NCI-H1092 treated with DMSO at 0.1 percent for 48 hours (cell line): ENCODE measurements around the gene NUP58.
"Not testable (repeated sequence)": the region's sequence is repeated elsewhere in the genome, so short reads cannot be mapped to it uniquely, and the experiment has no call there.

Source experiments
- DNase-seq: peaks from one replicate; lab custom pipeline; 2025; lab: John Stamatoyannopoulos, UW

NUP58 gene

DNA sequence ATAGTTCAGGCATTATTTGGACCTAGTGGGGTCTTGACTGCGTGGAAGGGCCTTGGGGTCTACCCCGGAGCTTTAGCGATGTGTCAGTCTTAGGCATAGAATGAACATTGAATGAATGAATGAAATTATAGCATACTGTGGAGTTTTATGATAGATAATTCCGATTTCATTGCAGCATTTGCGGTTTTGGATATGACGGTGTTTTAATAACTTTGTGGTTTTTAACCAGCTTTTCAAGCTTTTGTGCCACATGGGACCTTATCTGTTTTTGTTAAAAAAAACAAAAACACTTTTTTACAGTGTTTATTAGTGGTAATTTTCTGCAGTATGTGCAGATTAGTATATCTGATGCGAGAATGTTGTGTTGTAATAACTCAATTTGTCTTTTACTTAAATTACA is 696 bp downstream of the NUP58 start:
- DNase-seq, result no peak

DNA sequence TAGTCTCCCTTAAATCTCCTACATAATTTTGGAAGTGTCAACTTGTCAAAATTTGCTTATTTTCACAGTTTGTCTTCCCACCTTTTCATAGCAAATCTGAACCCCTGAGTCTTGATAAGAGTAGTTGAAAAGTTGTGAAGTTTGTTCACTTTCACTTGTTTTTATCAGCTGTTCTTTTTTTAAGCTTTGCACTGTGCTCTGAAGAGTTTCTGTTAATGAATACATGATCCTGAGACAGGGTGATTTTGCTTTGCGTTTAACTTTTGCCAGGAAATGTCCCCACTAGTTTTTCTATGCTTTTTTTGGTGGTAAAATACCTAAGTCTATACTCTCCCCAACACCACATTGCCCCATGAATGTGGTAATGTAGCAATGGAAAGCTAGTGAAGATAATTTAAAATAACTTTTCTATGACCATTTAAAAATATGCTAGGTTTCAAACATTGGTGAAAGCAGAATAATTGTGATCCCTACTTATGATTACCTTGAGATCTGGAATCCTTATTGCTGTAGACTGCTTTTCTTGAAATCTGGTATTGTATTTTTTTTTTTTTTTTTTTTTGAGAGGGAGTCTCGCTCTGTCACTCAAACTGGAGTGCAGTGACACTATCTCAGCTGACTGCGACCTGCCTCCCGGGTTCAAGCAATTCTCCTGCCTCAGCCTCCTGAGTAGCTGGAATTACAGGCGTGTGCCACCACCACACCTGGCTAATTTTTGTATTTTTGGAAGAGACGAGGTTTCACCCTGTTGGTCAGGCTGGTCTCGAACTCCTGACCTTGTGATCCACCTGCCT is 5.4 kb downstream of the NUP58 start:
- no peak for DNase-seq

DNA sequence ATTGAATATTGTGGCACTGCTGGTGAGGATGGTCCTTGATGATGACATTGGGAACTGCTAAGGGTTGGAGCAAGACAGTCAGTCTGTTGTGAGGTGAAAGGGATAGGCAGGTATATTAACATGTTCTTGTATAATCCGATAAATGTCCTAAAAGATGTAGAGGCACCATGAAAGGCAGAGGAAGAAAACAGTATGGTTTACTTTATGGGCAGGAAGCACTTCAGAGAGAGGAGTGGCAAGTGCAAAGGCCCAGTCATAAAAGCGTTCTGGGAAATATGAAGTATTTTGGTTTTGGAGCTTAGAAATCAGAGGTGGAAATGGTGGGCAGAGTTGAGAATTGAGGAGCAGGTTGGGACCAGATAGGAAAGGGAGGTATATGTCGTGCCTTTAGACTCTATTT is 9.5 kb downstream of the NUP58 start:
- no peak for DNase-seq

DNA sequence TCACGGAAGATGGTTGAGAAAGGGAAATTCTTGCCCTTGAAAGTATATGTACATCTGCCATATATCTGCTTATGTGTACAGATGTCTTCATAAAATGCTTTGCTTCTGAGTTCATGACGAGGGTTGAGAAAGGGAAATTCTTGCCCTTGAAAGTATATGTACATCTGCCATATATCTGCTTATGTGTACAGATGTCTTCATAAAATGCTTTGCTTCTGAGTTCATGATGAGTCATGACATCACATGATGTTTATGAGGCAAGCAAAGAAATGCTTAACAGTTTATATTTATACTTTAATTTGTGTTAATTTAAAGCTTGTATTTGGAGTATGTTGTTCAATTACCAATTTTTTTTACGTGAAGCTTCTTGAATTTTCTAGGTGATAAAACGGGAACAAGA is 17.5 kb downstream of the NUP58 start:
- DNase-seq, result not testable (repeated sequence)

DNA sequence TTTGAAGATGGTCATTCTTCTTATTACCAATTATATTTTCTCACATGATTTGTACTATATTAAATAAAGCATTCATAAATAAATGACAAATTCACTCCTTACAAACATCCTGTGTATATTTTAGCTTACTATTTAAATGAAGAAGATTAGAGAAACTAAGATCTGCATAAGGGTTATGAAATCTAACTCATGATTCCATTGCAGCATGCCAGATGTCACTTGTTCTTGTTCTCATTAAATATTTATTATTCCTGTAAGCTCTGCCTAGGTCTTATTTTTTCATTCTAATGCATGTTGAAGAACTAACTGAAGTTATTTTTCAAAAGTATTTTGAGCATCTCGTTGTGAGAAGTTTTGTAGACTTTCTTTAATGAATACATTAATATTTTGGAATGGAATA is 18.3 kb downstream of the NUP58 start:
- no peak for DNase-seq

DNA sequence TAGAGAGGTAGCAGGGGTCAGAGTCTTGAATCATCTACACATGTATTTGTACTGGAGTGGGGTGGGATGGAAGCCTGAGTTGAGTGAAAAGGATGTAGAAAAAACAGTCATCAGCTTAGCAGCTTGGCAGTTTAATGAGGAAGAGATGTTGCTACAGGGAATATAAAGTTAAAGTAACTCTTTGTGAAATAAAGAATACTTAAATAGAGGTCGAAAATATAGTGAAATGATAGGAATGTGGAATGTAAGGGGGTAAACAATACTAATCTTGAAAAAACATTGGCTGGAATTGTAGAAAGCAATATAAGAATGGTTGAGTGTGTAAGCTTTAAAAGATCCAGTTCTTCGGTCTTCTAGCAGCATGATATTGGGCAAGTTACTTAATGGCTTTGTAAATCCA is 22.7 kb downstream of the NUP58 start:
- no peak for DNase-seq

DNA sequence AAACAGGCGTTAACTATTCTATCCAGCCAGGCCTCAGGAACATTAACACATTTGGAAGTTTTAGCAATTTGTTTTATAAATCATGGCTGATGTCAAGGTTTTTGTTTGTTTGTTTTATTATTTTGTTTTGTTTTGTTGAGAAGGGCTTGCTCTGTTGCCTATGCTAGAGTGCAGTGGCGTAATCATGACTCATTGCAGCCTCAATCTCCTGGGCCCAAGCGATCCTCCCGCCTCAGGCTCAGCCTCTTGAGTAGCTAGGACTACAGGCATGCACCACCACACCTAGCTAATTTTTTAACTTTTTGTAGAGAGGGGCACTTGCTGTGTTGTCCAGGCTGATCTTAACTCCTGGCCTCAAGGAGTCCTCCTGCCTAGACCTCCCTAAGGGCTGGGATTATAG is 28.3 kb downstream of the NUP58 start:
- no peak for DNase-seq

DNA sequence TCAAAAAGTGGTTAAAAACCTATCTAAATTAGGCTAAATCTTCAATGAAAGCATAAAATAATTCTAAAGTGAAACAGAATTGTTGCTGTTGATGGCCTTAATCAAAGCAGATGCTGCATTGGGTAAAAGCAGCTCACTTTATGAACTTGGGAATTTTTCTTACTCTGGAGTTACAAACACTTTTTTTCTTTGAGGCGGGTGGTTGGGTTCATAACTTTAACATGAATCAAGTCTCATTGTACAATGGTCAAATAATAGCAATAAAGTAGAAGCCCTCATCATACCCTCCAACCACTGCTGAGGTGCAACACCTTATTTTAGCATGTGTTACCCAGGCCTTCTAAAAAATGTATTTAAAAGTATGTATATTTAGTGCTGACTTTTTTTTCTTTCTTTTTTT is 29.1 kb downstream of the NUP58 start:
- DNase-seq, result no peak

DNA sequence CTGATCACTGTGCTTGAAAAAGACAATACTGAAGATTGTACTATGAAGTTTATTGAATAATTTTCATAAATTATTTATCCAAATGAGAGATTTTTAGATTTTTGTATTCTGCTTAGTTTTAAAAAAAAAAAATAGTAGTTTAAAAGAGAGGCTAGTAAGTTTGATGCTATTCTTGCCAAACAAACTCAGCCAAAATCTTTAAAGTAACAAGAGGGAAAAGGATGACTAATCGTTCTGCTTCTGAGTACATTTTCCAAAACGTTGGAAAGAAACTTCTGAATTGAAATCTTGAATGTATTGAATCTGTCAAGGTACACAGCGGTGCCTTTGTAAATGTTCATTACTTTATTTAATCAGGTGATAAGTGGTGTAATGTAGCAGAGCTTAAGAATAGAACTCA is 34.4 kb downstream of the NUP58 start:
- no peak for DNase-seq

DNA sequence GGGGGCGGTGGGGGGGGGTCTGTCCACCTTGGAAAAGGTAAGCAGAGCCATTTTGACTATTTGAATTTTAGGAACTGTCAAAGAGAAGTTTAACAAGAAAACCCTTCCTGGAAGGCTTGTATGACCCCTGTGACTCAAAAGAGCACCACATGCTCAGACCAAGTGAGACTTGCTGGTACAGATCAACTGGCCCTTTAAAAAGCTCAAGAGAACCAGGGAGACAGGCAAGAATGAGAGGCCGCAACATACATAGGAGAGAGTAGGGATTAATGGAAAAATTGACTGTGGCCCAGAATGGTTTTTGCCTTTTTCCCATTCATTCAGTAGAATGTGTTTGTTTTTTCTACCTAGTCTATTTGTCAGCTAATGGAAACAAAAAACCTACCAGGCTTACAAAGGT is 44.2 kb downstream of the NUP58 start:
- DNase-seq, result no peak

DNA sequence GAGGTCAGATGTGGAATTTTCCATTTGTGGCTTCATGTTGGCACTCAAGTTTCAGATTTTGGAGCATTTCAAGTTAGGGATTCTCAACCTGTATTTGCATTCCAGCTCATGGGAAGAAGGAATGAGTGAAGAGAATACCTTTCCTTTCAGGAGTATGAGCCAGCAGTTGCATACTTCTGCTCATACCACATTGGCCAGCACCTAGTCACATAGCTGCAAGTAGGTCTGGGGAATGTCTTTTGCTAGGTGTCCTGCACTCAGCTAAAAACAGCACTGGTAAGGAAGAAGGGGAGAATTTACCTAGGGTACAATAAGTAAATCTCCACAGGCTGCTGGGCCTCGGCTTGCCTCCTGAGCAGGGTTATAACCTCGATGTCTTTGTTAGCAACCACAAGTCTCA is 45.7 kb downstream of the NUP58 start:
- DNase-seq, result no peak

DNA sequence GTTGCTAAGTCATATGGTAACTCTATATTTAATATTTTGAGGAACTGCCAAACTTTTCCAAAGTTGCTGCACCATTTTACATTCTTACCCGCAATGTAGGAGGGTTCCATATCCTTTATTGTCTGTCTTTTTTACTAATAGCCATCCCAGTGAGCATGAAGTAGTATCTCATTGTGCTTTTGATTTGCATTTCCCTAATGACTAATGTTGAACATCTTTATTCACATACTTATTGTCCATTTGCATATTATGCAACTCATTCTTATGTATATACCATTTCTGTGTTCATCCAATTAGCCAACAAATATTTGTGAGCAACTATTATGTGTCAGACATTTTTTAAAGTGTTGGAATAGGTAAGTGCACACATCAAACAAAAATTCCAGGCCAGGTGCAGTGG is 50.0 kb downstream of the NUP58 start:
- DNase-seq, result no peak

DNA sequence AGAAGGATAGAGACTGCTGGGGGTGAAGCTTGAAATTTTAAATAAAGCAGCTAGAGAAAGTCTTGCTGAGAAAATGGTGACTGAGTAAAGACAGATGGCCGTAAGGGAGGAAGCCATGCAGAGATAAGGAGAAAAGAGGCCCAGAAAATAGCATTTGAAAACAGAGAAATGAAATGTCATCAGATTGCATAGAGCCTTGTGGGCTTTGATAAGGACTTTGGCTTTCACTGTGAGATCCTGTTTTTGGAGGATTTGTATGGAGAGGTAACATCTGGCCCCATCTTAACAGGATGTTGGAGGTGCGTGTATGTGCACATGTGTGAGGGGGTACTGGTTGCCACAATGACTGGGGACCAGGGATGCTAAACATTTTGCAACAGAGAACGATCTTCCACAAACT is 50.8 kb downstream of the NUP58 start:
- DNase-seq, result no peak

DNA sequence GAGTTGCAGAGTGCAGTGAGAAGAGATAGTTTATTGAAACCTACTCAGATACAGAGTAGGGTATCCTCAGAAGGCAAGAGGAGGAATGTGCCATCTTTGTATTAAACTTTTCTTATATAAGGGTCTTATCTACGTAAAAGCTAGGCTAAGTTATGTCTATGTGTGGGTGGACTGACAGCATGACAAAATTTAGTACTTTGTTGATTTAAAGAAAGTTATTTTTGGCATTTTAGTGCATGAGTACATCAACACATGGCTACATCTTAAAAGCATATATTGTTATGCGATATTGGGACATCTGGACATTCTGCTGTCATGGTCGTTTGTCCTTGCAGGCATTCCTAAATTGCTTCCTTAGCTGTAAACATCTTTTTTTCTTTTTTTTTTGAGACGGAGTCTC is 51.4 kb downstream of the NUP58 start:
- DNase-seq, result no peak

DNA sequence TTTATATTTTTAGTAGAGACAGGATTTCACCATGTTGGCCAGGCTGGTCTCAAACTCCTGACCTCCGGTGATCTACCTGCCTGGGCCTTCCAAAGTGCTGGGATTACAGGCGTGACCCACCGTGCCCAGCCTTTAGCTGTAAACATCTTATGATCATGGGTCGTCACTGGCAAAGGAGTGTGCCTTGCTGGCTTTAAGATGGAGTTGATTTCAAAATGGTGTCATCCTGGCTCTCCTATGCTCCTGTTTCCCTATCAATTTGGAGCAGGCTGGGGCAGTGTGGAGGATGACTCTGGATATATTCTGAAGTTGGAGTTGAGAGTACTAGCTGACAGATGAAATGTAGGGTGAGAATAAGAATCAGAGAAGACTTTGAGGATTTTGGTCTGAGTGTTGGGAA is 51.9 kb downstream of the NUP58 start:
- DNase-seq, result no peak

DNA sequence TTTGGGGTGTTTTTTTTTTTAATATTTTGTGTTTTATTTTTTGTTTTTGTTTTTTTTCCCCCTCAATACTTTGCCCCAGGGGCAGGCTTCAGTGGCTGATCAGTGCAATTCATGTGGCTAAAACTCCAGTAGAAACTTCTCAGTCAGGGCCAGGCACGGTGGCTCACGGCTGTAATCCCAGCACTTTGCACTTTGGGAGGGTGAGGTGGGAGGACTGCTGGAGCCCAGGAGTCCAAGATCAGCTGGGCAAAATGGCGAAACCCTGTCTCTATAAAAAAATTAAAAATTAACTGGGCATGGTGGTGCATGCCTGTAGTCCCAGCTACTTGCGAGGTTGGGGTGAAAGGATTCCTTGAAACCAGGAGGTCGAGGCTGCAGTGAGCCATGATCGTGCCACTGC is 53.0 kb downstream of the NUP58 start:
- DNase-seq, result no peak

DNA sequence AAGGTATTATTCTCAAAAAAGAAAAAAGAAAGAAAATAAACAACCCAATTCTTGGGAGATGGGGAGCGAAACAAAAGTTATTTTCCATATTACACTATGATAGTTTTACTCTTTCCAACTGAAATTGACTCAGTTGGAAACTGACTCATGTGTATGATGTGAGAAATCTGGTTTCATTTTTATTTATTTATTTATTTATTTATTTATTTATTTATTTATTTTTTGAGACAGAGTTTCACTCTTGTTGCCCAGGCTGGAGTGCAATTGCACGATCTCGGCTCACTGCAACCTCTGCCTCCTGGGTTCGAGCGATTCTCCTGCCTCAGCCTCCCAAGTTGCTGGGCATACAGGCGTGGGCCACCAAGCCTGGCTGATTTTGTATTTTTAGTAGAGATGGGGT is 59.0 kb downstream of the NUP58 start:
- DNase-seq, result not testable (repeated sequence)

DNA sequence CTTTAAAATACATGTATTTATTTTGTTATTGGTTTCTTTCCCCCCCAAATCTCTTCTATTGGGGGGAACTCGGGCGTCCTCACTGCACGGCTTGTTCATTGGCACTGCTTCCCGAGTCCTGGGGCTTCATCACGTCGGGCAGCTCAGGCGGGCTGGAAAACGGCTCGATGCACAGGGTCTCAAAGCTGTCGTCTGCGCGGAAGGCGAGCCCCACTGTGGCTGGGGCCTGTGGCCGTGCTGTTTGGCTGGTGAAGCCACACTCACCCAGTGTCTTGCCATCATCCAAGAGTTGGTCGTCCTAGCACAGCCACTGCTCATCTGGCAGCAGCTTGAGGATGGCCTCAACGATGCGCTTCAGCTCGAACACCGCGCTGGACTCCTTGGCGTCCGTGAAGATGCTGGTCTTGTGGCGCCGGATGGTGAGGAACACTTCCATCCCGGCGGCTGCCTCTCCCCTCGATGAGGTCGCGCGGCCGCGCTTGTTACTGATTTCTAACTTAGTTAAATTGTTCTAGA is 64.4 kb downstream of the NUP58 start:
- DNase-seq, result no peak

DNA sequence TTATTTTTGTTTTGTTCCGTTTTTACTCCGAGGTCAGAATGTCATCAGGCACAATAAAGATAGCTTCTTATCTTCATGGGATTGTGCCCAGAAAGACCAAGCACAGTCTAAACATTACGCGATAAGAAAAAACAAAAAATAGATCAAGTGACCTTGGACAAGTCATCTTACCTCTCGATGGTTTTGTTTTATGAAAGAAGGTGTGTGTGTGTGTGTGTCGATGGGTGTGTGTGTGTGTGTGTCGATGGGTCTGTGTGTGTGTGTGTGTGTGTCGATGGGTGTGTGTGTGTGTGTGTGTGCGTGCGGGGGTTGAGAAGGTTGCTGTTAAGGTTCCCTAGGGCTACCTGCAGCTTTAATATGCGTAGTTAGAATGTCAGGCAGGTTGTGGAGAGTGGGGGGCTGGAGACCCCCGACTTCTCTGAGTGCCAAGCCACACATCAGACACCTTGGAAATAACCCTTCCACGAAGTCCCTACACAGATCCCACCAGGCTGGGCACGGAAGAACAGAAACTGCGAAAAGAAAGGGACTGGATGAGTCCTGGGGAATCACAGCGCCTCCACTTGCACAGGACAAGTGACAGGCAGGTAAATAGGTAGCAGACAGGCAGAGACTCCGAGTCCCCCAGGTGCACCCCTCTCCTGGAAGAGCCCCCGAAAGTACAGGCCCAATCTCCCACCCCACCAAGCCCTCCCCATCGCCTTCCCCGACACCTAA is 69.9 kb downstream of the NUP58 start:
- DNase-seq, result no peak

DNA sequence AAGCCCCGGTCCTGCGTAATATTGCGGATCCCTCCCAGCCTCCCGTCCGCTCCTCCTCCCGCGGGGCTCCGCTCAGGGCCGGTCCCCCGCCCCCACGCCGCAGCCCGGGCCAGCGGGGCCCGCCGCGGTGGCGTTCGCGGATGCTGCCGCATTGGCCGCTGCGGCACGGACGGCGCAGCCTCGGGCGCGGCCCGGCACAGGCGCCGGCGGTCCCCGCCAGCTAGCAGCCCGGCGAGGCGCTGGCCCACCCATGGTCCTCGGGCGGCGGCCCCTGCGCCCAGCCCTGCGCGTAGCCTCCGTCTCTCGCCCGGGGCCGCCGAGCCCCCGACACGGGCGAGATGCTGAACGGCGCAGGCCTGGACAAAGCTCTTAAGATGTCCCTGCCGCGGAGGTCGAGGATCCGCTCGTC is 70.5 kb downstream of the NUP58 start, which contains the start of gene ATP8A2:
Gene ATP8A2, plus strand, starts transcription at position 100 of the 409 bp plus-strand sequence. Its CDS starts 239 bp downstream, at position 339.
- peak; percentile 28 for DNase-seq

DNA sequence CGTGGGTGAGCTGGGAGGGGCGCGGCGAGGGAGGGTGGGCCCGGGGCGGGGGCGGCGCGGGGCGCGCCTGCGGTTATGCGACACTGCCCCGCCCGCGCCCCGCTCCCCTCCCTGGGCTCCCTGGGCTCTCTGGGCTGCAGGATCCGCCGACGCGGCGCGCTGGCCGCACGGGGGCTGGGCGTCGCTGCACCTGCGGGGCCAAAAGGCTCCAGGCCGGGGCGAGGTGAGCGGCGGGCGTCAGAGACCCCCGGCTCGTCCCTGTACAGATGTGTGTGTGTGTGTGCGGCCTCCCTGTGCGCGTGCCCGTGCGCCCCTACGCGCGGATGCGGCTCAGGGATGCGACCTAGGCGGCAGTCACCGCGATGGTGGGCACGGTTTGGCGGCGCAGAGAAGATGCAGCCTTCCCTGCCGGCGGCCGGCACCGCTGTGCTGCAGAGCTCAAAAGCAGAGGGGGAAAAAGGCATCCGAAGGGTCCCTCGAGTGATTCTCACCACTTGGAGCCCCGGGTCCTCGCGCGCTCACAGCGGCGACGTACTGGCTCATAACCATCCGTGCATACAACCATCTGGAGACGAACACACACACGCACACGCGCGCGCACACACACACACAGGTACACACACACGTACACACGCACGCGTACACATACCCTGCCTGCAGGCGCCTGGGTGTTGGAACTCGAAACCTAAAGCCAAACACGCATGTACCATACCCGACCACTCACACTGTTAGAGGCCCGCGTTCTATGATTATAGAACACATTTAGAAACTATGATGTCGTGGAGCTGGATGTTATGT is 71.1 kb downstream of the NUP58 start:
- peak; percentile 51 for DNase-seq

DNA sequence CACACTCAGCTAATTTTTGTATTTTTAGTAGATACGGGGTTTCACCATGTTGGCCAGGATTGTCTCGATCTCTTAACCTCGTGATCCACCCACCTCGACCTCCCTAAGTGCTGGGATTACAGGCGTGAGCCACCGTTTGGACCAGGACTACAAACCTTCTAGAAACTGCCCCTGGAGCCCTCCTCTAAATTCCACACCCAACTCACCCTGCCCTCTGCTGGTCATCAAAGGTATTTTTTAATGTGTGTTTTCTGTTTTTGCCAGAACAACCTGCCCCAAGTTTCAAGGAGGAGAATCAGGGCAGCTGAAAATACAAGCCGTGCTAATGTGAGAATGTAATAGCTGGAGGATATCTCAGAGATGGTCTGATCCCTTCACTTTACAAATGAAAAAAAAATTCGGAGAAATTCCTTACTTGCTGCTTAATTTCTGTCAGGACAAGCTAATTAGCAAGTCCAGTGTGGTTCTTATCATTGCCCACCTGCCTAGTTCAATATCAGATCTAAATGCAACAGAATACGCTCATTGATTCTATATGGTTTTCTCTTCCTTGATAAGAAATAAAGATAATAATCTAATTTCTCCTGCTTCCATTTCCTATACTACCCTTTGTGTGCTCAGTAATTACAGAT is 74.4 kb downstream of the NUP58 start:
- DNase-seq, result peak; percentile 61
